H9 (cell line): Measurements from ENCODE around the gene PDK2. TPM values are rescaled to one million over a fixed set of nuclear protein-coding genes. Genes with fewer than 3 reads are reported as not detected.

ENCODE experiments used
- DNase-seq: peaks from one replicate; pipeline ENCODE4 v3.0.0-alpha.2; 2017
- H2AFZ ChIP-seq: one replicate; pipeline ENCODE4 v1.6.1; 2013; ENCODE audit warnings: mild to moderate bottlenecking, low read length, control low read depth, moderate library complexity
- H2AK5ac ChIP-seq: 2 replicates; pipeline ENCODE4 v1.6.1; 2013; ENCODE audit warnings: low read length, control low read depth, mixed read lengths; ENCODE audit not compliant: insufficient read length
- H2BK120ac ChIP-seq: one replicate; pipeline ENCODE4 v1.6.1; 2013; ENCODE audit warnings: low read depth, mild to moderate bottlenecking, low read length, control low read depth, inconsistent platforms; ENCODE audit not compliant: poor library complexity, severe bottlenecking
- H2BK12ac ChIP-seq: 2 replicates; pipeline ENCODE4 v1.6.1; 2013; ENCODE audit warnings: low read length, control low read depth, mixed read lengths, low read depth; ENCODE audit not compliant: insufficient read length
- H2BK15ac ChIP-seq: 2 replicates; pipeline ENCODE4 v1.6.1; 2013; ENCODE audit warnings: low read depth, low read length, control low read depth
- H2BK20ac ChIP-seq: one replicate; pipeline ENCODE4 v1.6.1; 2013; ENCODE audit warnings: low read depth, mild to moderate bottlenecking, low read length, control low read depth, inconsistent platforms; ENCODE audit not compliant: poor library complexity, severe bottlenecking
- H2BK5ac ChIP-seq: 2 replicates; pipeline ENCODE4 v1.6.1; 2013; ENCODE audit warnings: low read length, control low read depth, mixed read lengths; ENCODE audit not compliant: insufficient read length
- H3K14ac ChIP-seq: 2 replicates; pipeline ENCODE4 v1.6.1; 2013; ENCODE audit warnings: low read length, control low read depth; ENCODE audit not compliant: insufficient read depth
- H3K18ac ChIP-seq: 2 replicates; pipeline ENCODE4 v1.6.1; 2013; ENCODE audit warnings: low read depth, mild to moderate bottlenecking, mixed read lengths, low read length, control low read depth; ENCODE audit not compliant: insufficient read length
- H3K23ac ChIP-seq: 2 replicates; pipeline ENCODE4 v1.6.1; 2013; ENCODE audit warnings: low read length, control low read depth, mixed read lengths, low read depth; ENCODE audit not compliant: insufficient read length
- H3K23me2 ChIP-seq: 2 replicates; pipeline ENCODE4 v1.6.1; 2013; ENCODE audit warnings: low read depth, mild to moderate bottlenecking, mixed read lengths, low read length, control low read depth; ENCODE audit not compliant: insufficient read length, poor library complexity, severe bottlenecking
- H3K27ac ChIP-seq: 2 replicates; pipeline ENCODE4 v1.5.1; 2013; ENCODE audit warnings: low read length, control low read depth, mixed read lengths, low read depth; ENCODE audit not compliant: insufficient read length
- H3K27me3 ChIP-seq: 2 replicates; pipeline ENCODE4 v1.6.1; 2013; ENCODE audit warnings: low read length, control low read depth, inconsistent platforms; ENCODE audit not compliant: insufficient read depth
- H3K4ac ChIP-seq: 2 replicates; pipeline ENCODE4 v1.6.1; 2013; ENCODE audit warnings: low read depth, mild to moderate bottlenecking, control low read depth, inconsistent platforms, low read length, moderate library complexity
- H3K4me1 ChIP-seq: 2 replicates; pipeline ENCODE4 v1.6.1; 2013; ENCODE audit warnings: low read length, control low read depth, inconsistent platforms; ENCODE audit not compliant: insufficient read depth
- H3K4me2 ChIP-seq: 2 replicates; pipeline ENCODE4 v1.6.1; 2013; ENCODE audit warnings: low read length, control low read depth, mixed read lengths; ENCODE audit not compliant: insufficient read length, insufficient read depth
- H3K56ac ChIP-seq: 2 replicates; pipeline ENCODE4 v1.6.1; 2013; ENCODE audit warnings: low read depth, mild to moderate bottlenecking, mixed read lengths, low read length, control low read depth; ENCODE audit not compliant: insufficient read length
- H3K79me1 ChIP-seq: 2 replicates; pipeline ENCODE4 v1.6.1; 2013; ENCODE audit warnings: low read depth, mild to moderate bottlenecking, moderate library complexity, low read length, control low read depth, inconsistent platforms; ENCODE audit not compliant: insufficient read depth, poor library complexity, severe bottlenecking
- H3K79me2 ChIP-seq: 2 replicates; pipeline ENCODE4 v1.6.1; 2013; ENCODE audit warnings: low read length, control low read depth, inconsistent platforms; ENCODE audit not compliant: insufficient read depth
- H3K9ac ChIP-seq: 2 replicates; pipeline ENCODE4 v1.6.1; 2013; ENCODE audit warnings: low read length, control low read depth, mixed read lengths; ENCODE audit not compliant: insufficient read length; ENCODE audit errors: extremely low read depth
- H3K9me3 ChIP-seq: one replicate; pipeline ENCODE4 v1.6.1; 2013; ENCODE audit warnings: low read depth, low read length, inconsistent platforms; ENCODE audit not compliant: control insufficient read depth
- H3T11ph ChIP-seq: one replicate; pipeline ENCODE4 v1.6.1; 2013; ENCODE audit warnings: mild to moderate bottlenecking, low read length, control low read depth, inconsistent platforms
- H4K20me1 ChIP-seq: one replicate; pipeline ENCODE4 v1.6.1; 2013; ENCODE audit not compliant: control insufficient read depth, insufficient read length, insufficient read depth
- H4K5ac ChIP-seq: 2 replicates; pipeline ENCODE4 v1.6.1; 2013; ENCODE audit warnings: low read depth, mild to moderate bottlenecking, mixed read lengths, low read length, control low read depth; ENCODE audit not compliant: insufficient read length
- H4K8ac ChIP-seq: replicated peaks from 2 replicates; pipeline ENCODE4 v1.6.1; 2013; ENCODE audit warnings: low read length, control low read depth, mixed read lengths, low read depth; ENCODE audit not compliant: insufficient read length
- H4K91ac ChIP-seq: 2 replicates; pipeline ENCODE4 v1.6.1; 2013; ENCODE audit warnings: low read depth, mild to moderate bottlenecking, moderate library complexity, mixed read lengths, low read length, control low read depth; ENCODE audit not compliant: insufficient read length
- H3K27ac Mint-ChIP-seq, 3 experiments: 2 replicates in 2 of 3; 3 replicates in 1 of 3; pipeline ENCODE4 v1.8.0; 2020 to 2021; ENCODE audit warnings: mixed read lengths in 3 of 3, mild to moderate bottlenecking in 1 of 3, moderate library complexity in 1 of 3
- H3K27me3 Mint-ChIP-seq: 2 replicates; pipeline ENCODE4 v1.8.0; 2021; ENCODE audit warnings: low read depth, mild to moderate bottlenecking, moderate library complexity, mixed read lengths
- H3K36me3 Mint-ChIP-seq, 3 experiments: 2 replicates in 2 of 3; 3 replicates in 1 of 3; pipeline ENCODE4 v1.8.0; 2020 to 2021; ENCODE audit warnings: low read depth in 3 of 3, mixed read lengths in 3 of 3; ENCODE audit not compliant: insufficient read depth in 1 of 3
- H3K4me1 Mint-ChIP-seq, 2 experiments: 2 replicates each; pipeline ENCODE4 v1.8.0; 2020; ENCODE audit warnings: mixed read lengths in 2 of 2
- H3K4me3 Mint-ChIP-seq, 2 experiments: 2 replicates in 1 of 2; 3 replicates in 1 of 2; pipeline ENCODE4 v1.8.0; 2020 to 2021; ENCODE audit warnings: mild to moderate bottlenecking in 2 of 2, mixed read lengths in 2 of 2, moderate library complexity in 1 of 2
- H3K9me3 Mint-ChIP-seq, 2 experiments: 2 replicates in 1 of 2; 3 replicates in 1 of 2; pipeline ENCODE4 v1.8.0; 2020; ENCODE audit warnings: mild to moderate bottlenecking in 2 of 2, mixed read lengths in 2 of 2, moderate library complexity in 1 of 2
- CTCF ChIP-seq: fragments of 200-600 bp; sonication (generic); conservative IDR thresholded peaks from 3 replicates; pipeline ENCODE4 v1.8.0; 2021; ENCODE audit warnings: antibody characterized with exemption, mild to moderate bottlenecking
- WGBS: extraction: QIAGEN DNeasy Blood & Tissue Kit; methylation state at CpG from one replicate; pipeline ENCODE4 v1.1.7; 2013; ENCODE audit warnings: missing lambda C conversion rate, low lambda C conversion rate, mixed read lengths; ENCODE audit not compliant: insufficient read length; ENCODE audit errors: extremely low coverage; 5-methylcytosine and 5-hydroxymethylcytosine counted together
- total RNA-seq: library from RNA; stranded (reverse); gene quantifications from 2 replicates; pipeline ENCODE4 v1.2.1, GENCODE V29; 2021

Gene PDK2
- total RNA-seq, 1 experiment from 2014 or later = 19.9 TPM

DNA sequence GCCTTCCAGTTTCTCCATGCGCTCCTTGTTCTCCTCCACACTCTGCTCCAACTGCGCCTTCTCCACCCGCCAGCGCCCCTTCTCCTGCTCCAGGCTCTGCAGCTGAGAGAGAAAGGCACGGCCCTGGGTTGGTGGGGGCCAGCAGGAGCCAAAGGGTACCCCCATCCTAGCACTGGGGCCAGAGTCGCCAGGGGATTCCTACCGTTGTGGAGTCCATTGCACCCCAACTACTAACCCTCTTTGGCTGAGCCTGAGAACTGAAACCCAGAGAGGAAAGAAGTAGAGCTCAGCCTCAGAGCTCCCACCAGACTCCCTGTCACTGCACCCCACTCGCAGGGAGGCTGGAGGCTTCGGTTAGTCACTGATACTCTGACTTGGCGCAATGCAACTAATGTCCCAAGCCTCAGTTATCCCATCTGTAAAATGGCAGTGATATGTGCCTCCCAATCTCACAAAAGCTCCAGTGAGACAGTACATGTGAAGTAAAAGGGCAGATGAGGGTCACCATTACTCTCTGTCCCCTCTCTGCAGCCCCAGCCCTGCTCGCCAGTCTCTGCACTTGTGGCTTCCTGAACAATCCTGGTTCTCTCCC lies 41.0 kb downstream of the PDK2 start:
- Mint-ChIP-seq H3K27ac (peak overlapping the region in 1 of 3 experiments; percentile 92; a peak in 1 of 7 replicates), H3K4me3 (no peak overlapping the region), H3K9me3 (no peaks in the 10 kb centered on the region; a peak in 1 of 5 replicates), H3K27me3 (peaks cover 14% of the 10 kb centered on the region), H3K36me3 (peaks cover 16 to 52% (median 46%) of the 10 kb centered on the region in 3 experiments; a peak in 6 of 7 replicates), H3K4me1 (peaks cover 20 to 35% of the 10 kb centered on the region in 2 experiments)
- Histone ChIP-seq H3T11ph (no peak overlapping the region), H3K9me3 (no peaks in the 10 kb centered on the region), H3K23me2 (no peaks in the 10 kb centered on the region), H2AFZ (no peak overlapping the region), H3K27ac (no peak overlapping the region), H3K4ac (no peak overlapping the region), H4K5ac (no peak overlapping the region), H3K14ac (no peak overlapping the region), H2BK120ac (no peak overlapping the region), H4K20me1 (peaks cover 2% of the 10 kb centered on the region), H3K18ac (no peak overlapping the region), H3K27me3 (no peaks in the 10 kb centered on the region; the same call in 1 of the 2 replicates), H3K4me2 (no peak overlapping the region), H3K23ac (no peak overlapping the region), H2BK12ac (no peak overlapping the region), H3K79me2 (no peaks in the 10 kb centered on the region), H4K8ac (no peak overlapping the region), H3K56ac (no peak overlapping the region), H4K91ac (no peak overlapping the region), H2BK15ac (no peak overlapping the region), H3K79me1 (no peaks in the 10 kb centered on the region), H2BK20ac (no peak overlapping the region), H3K9ac (no peak overlapping the region), H2AK5ac (no peak overlapping the region), H3K4me1 (no peaks in the 10 kb centered on the region; the same call in 1 of the 2 replicates), H2BK5ac (no peak overlapping the region)
- no CpG with 5 or more reads among the region's 11 CpGs for WGBS
- DNase-seq = no peak
- TF ChIP-seq CTCF = no peak
